K562 (cell line): Measurements from ENCODE around the gene TUT1. TPM values are rescaled to one million over a fixed set of nuclear protein-coding genes. Genes with fewer than 3 reads are reported as not detected.

Experiments
- CBX3 ChIP-seq, 2 experiments: IDR thresholded peaks; 1 replicate in 1 of 2; 2 replicates in 1 of 2; pipeline ENCODE4 v1.6.1; 2012; ENCODE audit warnings: inconsistent platforms in 2 of 2, low read length in 2 of 2, borderline replicate concordance in 1 of 2, control low read depth in 1 of 2
- DNMT1 ChIP-seq: fragments of 450-650 bp; IDR thresholded peaks from 2 replicates; pipeline ENCODE4 v1.6.1; 2016; ENCODE audit warnings: antibody characterized with exemption, mild to moderate bottlenecking
- ETV1 ChIP-seq: fragments of 450-650 bp; conservative IDR thresholded peaks from 2 replicates; pipeline ENCODE4 v1.6.1; 2016; ENCODE audit warnings: missing genetic modification characterization, control low read depth, low read depth, missing compliant biosample characterization
- FOXP1 ChIP-seq: sonication (generic); formaldehyde crosslinking; IDR thresholded peaks from 2 replicates; pipeline ENCODE4 v1.8.0; 2022; ENCODE audit warnings: mild to moderate bottlenecking, missing genetic modification reagents
- GABPA ChIP-seq: fragments of 200-800 bp; sonication (Bioruptor generic); conservative IDR thresholded peaks from 2 replicates; pipeline ENCODE4 v1.6.1; 2016; ENCODE audit warnings: low read depth, missing genetic modification characterization, missing compliant biosample characterization
- GATA2 ChIP-seq: sonication (generic); formaldehyde crosslinking; IDR thresholded peaks from 2 replicates; pipeline ENCODE4 v1.4.0; 2020; ENCODE audit warnings: mild to moderate bottlenecking, missing genetic modification reagents
- KAT2B ChIP-seq: IDR thresholded peaks from one replicate; pipeline ENCODE4 v1.6.1; 2012; ENCODE audit warnings: low read depth, mild to moderate bottlenecking, control low read depth, inconsistent platforms, low read length, moderate library complexity
- LEF1 ChIP-seq: fragments of 450-650 bp; IDR thresholded peaks from 2 replicates; pipeline ENCODE4 v1.6.1; 2016; ENCODE audit warnings: mild to moderate bottlenecking
- MTA3 ChIP-seq: fragments of 450-650 bp; formaldehyde crosslinking; IDR thresholded peaks from 2 replicates; pipeline ENCODE4 v1.6.1; 2017; ENCODE audit warnings: mild to moderate bottlenecking, borderline replicate concordance
- POLR2AphosphoS5 ChIP-seq: IDR thresholded peaks from 2 replicates; pipeline ENCODE4 v1.6.1; 2011; ENCODE audit warnings: mild to moderate bottlenecking, low read depth, low read length, moderate library complexity; ENCODE audit not compliant: control insufficient read depth, insufficient read depth
- RBM25 ChIP-seq: fragments of 200-400 bp; formaldehyde crosslinking; IDR thresholded peaks from 2 replicates; pipeline ENCODE4 v1.6.1; 2018; ENCODE audit warnings: low read length, low read depth, moderate library complexity; ENCODE audit not compliant: severe bottlenecking
- RFX1 ChIP-seq: fragments of 450-650 bp; IDR thresholded peaks from 2 replicates; pipeline ENCODE4 v1.6.1; 2016; ENCODE audit warnings: mild to moderate bottlenecking, moderate library complexity
- SIN3A ChIP-seq, 2 experiments: fragments of 150-350 bp in 1 of 2; IDR thresholded peaks; 2 replicates each; pipeline ENCODE4 v1.6.1; 2011 to 2016; ENCODE audit warnings: borderline replicate concordance in 2 of 2, low read depth in 2 of 2, low read length in 2 of 2, mild to moderate bottlenecking in 2 of 2, moderate library complexity in 2 of 2; ENCODE audit not compliant: control insufficient read depth in 1 of 2
- SMAD3 ChIP-seq: fragments of 450-650 bp; formaldehyde crosslinking; conservative IDR thresholded peaks from 2 replicates; pipeline ENCODE4 v1.4.0; 2020; ENCODE audit warnings: mild to moderate bottlenecking
- TAF7 ChIP-seq: fragments of 450-650 bp; IDR thresholded peaks from 2 replicates; pipeline ENCODE4 v1.6.1; 2016; ENCODE audit warnings: missing genetic modification characterization, missing compliant biosample characterization
- TAF9B ChIP-seq: fragments of 450-650 bp; IDR thresholded peaks from 2 replicates; pipeline ENCODE4 v1.6.1; 2018; ENCODE audit warnings: mild to moderate bottlenecking; ENCODE audit not compliant: partially characterized antibody
- TRIM28 ChIP-seq: fragments of 450-650 bp; IDR thresholded peaks from 2 replicates; pipeline ENCODE4 v1.6.1; 2017
- XRCC5 ChIP-seq: fragments of 200-400 bp; formaldehyde crosslinking; IDR thresholded peaks from 2 replicates; pipeline ENCODE4 v1.6.1; 2017; ENCODE audit warnings: low read depth, mild to moderate bottlenecking, low read length
- ZNF24 ChIP-seq: fragments of 450-650 bp; IDR thresholded peaks from 2 replicates; pipeline ENCODE4 v1.6.1; 2016
- polyA plus RNA-seq, 8 experiments: library from polyadenylated mRNA; depleted of rRNA in 4 of 8; stranded (reverse) in 5 of 8; unstranded in 3 of 8; fragments of >200 nt; fragmentation: Nextera tagmentation in 2 of 8; fragmentation: Illumina TruSeq in 1 of 8; extraction: Ambion mirVana in 2 of 8; extraction: Trizol in 1 of 8; gene quantifications; 2 replicates each; pipeline versions ENCODE4 v1.2.1 to v1.2.3, GENCODE V29; 2011 to 2014; ENCODE audit warnings: inconsistent platforms in 1 of 8, missing spikeins in 1 of 8
- total RNA-seq, 7 experiments: library from RNA; depleted of rRNA in 6 of 7; stranded (reverse); fragments of >200 nt in 6 of 7; fragmentation: Illumina TruSeq in 2 of 7; extraction: Trizol in 2 of 7; gene quantifications; 2 replicates each; pipeline versions ENCODE4 v1.2.1 to v1.2.3, GENCODE V29; 2011 to 2021; ENCODE audit warnings: low replicate concordance in 1 of 7
- TF ChIP-seq, protein P1 (sequence below): sonication (generic); formaldehyde crosslinking; IDR thresholded peaks from 2 replicates; pipeline ENCODE4 v1.8.0; 2022; ENCODE audit warnings: mild to moderate bottlenecking, missing genetic modification reagents
- TF ChIP-seq, protein P2 (sequence below), 2 experiments: fragments of 250-450 bp in 1 of 2; fragments of 450-650 bp in 1 of 2; sonication (Bioruptor Pico) in 1 of 2; IDR thresholded peaks; 2 replicates each; pipeline versions ENCODE4 v1.6.1 to v1.8.0; 2016 to 2021; ENCODE audit warnings: mild to moderate bottlenecking in 2 of 2, moderate library complexity in 2 of 2, missing compliant biosample characterization in 1 of 2, missing genetic modification characterization in 1 of 2

TUT1 gene
- total and polyA plus RNA-seq, 9 of the 15 experiments (the other 6 are each of a cell fraction or from before 2014, with no cell fraction given), result 0.66 to 44.3 (median 15.7) TPM

DNA sequence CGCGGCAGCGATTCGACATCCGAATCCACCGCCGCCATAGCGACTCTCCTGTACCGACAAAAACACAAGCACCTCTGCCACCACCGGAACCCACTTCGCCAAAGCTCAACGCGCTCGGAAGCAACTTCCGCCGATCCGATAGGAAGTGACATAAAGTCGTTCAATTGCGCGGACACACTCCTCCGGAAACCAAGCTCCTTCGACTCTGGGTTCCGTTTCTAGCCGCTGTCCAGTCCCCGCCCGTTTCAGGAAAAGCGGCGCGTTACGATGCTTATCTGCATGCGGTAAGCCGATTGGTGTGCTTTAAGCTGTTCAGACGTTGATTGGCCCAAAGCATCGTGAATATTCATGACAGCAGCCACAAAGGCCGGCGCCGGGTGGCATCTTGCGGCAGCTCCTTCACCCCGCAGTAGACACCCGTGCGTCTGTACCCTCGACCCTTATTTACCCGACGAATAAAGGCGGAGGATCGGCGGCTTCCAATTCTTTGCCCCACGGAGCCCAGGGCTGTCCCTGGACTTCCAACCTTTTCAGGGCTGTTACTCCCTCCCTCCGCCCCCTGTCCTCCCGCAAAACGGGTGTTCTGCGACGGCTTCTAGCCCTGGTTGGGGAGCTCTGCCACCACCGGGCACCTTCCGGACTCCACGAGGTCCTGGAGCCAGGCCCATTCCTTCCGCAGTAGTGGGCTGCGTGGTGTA lies at the start of gene TUT1 (continued):
- TF ChIP-seq ZNF24 (peak; percentile 55; the same call in 1 of the 2 replicates), RFX1 (peak; percentile 45; the same call in 1 of the 2 replicates), KAT2B (no peak), ETV1 (tag) (peak; percentile 94), GABPA (tag) (peak; percentile 99), XRCC5 (peak; percentile 99), FOXP1 (CRISPR knock-in tag) (peak; percentile 83; the same call in 1 of the 2 replicates), SMAD3 (CRISPR knock-in tag) (0 out of 2 replicates have a peak, but pooled peaks have one; percentile 55), GATA2 (CRISPR knock-in tag) (peak; percentile 94), TAF9B (peak; percentile 94), RBM25 (peak; percentile 26), CBX3 (IDR thresholded peaks at IDR 0.05; ENCODE audit: borderline replicate concordance in 1 of 2, low read length in 2 of 2) (peak in 1 of 2 experiments; percentile 95; a peak in 1 of 3 replicates), DNMT1 (no peak), SIN3A (IDR thresholded peaks at IDR 0.05; ENCODE audit: borderline replicate concordance in 2 of 2, control insufficient read depth in 1 of 2, low read depth in 2 of 2, low read length in 2 of 2) (peak; percentile 20 to 96; a peak in 3 of 4 replicates), POLR2AphosphoS5 (peak; percentile 90), LEF1 (no peak), TAF7 (peak; percentile 63; the same call in 1 of the 2 replicates), MTA3 (peak; percentile 96; the same call in 1 of the 2 replicates), TRIM28 (peak; percentile 8; the same call in 1 of the 2 replicates)
- TF ChIP-seq, protein P1, sequence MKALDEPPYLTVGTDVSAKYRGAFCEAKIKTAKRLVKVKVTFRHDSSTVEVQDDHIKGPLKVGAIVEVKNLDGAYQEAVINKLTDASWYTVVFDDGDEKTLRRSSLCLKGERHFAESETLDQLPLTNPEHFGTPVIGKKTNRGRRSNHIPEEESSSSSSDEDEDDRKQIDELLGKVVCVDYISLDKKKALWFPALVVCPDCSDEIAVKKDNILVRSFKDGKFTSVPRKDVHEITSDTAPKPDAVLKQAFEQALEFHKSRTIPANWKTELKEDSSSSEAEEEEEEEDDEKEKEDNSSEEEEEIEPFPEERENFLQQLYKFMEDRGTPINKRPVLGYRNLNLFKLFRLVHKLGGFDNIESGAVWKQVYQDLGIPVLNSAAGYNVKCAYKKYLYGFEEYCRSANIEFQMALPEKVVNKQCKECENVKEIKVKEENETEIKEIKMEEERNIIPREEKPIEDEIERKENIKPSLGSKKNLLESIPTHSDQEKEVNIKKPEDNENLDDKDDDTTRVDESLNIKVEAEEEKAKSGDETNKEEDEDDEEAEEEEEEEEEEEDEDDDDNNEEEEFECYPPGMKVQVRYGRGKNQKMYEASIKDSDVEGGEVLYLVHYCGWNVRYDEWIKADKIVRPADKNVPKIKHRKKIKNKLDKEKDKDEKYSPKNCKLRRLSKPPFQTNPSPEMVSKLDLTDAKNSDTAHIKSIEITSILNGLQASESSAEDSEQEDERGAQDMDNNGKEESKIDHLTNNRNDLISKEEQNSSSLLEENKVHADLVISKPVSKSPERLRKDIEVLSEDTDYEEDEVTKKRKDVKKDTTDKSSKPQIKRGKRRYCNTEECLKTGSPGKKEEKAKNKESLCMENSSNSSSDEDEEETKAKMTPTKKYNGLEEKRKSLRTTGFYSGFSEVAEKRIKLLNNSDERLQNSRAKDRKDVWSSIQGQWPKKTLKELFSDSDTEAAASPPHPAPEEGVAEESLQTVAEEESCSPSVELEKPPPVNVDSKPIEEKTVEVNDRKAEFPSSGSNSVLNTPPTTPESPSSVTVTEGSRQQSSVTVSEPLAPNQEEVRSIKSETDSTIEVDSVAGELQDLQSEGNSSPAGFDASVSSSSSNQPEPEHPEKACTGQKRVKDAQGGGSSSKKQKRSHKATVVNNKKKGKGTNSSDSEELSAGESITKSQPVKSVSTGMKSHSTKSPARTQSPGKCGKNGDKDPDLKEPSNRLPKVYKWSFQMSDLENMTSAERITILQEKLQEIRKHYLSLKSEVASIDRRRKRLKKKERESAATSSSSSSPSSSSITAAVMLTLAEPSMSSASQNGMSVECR (CRISPR knock-in tag), result peak; percentile 92; the same call in 1 of the 2 replicates
- TF ChIP-seq, protein P2, sequence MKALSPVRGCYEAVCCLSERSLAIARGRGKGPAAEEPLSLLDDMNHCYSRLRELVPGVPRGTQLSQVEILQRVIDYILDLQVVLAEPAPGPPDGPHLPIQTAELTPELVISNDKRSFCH (CRISPR knock-in tag; IDR thresholded peaks at IDR 0.05), result no peak
- TF ChIP-seq, protein P2 (tag; IDR thresholded peaks at IDR 0.05), result peak; percentile 67
